Pancreas (tissue), 10 donors: ENCODE results near the gene TEPSIN. TPM values are rescaled to one million over a fixed set of nuclear protein-coding genes. Genes with fewer than 3 reads are reported as not detected.

Source experiments
- ATAC-seq, 4 donors: fragments of 200-7000 bp; cut with Tn5 transposase; one replicate each; pipeline versions ENCODE4 v1.8.0 to v1.9.1; 2020; ENCODE audit warnings: mild to moderate bottlenecking in 4 of 4, moderate library complexity in 4 of 4
- DNase-seq, 6 donors: peaks; one replicate each; pipeline ENCODE4 v3.0.0-alpha.2; 2020
- FAIRE-seq: peaks from 2 replicates; lab custom pipeline; 2012; peaks lifted over from hg19 to GRCh38; lab: Jason Lieb, UNC
- H3K27ac ChIP-seq, 4 donors: fragments of 200-600 bp; sonication (generic); 1 replicate in 3 of 4; 2 replicates in 1 of 4; pipeline versions ENCODE4 v1.5.0 to v1.8.0; 2020
- H3K27me3 ChIP-seq, 4 donors: fragments of 200-600 bp; one replicate each; pipeline ENCODE4 v1.8.0; 2021
- H3K36me3 ChIP-seq, 3 donors: fragments of 200-600 bp; sonication (generic) in 1 of 3; one replicate each; pipeline versions ENCODE4 v1.5.0 to v1.8.0; 2020 to 2021
- H3K4me1 ChIP-seq, 3 donors: fragments of 200-600 bp; one replicate each; pipeline ENCODE4 v1.8.0; 2021
- H3K4me3 ChIP-seq, 4 donors: fragments of 200-600 bp; sonication (generic) in 2 of 4; one replicate each; pipeline versions ENCODE4 v1.5.0 to v1.8.0; 2020 to 2021
- H3K9me3 ChIP-seq, 4 donors: fragments of 200-600 bp; one replicate each; pipeline ENCODE4 v1.8.0; 2021
- WGBS, 2 donors: extraction: QIAGEN DNeasy Blood & Tissue Kit; methylation state at CpG; one replicate each; pipeline ENCODE4 v1.1.7; 2013; 5-methylcytosine and 5-hydroxymethylcytosine counted together
- intact Hi-C, 3 donors: fragments of 100-400 bp; cut with DNase I; formaldehyde crosslinking; loops; one replicate each; pipeline versions ENCODE4 v1.11.1 to v1.14.2; 2022
- polyA plus RNA-seq, 2 donors: library from polyadenylated mRNA; stranded (reverse); fragments of 200-250 nt; gene quantifications; one replicate each; pipeline ENCODE4 v1.2.3, GENCODE V29; 2013
- total RNA-seq, 6 donors: library from RNA; stranded (reverse); fragmentation: NEBNext Ultra II Directional in 4 of 6; extraction: Animal tissue kit (Norgen Biotek cat#: 25700) in 4 of 6; gene quantifications; one replicate each; pipeline versions ENCODE4 v1.2.1 to v1.2.4, GENCODE V29; 2021 to 2023
- TF ChIP-seq, protein P1 (sequence below), 4 donors: fragments of 200-600 bp; sonication (generic) in 3 of 4; IDR thresholded peaks; one replicate each; pipeline versions ENCODE4 v1.5.0 to v1.8.0; 2021; ENCODE audit warnings: antibody characterized with exemption in 4 of 4
- donor health status: healthy with polysubstance abuse.
- donor health status: DM: no; HTN: no; CAD: no; lungs with moderate emphysema.
- donor health status: DM: no; HTN: no; CAD: no.
- donor health status: control.
- donor health status: control.
- donor health status: Bipolar disorder and iron deficiency.
- donor health status: DM: yes; HTN: yes; CAD: no.
- donor health status: DM: no; HTN: no; CAD: no.
- donor health status: DM: no; HTN: no; CAD: no.
- donor health status: DM: yes; HTN: yes; CAD: no.

TEPSIN gene
- total and polyA plus RNA-seq, 8 donors: 13.8 to 98.5 (median 18.9) TPM

DNA sequence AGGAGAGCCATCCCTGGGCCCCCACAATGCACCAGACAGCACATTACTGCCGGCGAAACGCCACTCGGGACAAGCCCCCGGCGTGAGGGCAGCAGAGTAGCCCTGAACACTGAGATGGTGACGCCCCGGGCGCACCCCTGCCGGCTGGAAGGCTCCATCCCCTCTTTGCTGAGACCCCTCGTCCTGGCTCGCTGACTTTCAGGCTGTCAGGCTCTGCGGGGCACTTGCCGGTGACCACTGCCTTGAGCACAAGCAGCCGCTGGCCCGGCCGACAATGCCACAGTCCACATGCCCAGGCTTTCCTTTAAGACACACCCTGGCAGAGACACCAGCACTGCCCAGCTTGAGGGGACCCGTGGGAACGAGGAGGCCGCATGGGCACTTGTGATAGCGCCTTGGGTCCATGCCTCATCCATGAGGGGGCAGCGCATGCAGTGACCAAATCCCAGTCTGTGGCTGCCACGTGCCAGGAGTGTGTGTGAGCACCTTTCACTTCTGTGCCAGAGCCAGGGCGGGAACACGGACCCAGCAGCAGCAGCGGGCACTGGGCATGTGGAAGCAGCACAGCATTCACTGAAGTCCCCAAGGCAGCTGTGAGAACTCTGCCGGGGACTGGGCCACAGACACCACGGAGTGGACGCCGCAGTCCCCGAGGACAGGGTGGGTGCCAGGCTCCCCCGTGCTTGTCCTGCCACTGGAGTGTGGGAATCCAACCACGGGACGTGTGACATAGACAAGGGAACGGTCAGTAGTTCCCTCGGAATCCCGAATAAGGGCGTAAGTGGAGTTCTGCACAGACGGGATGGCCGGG, 24.7 kb upstream of the TEPSIN start:
- Histone ChIP-seq H3K9me3 (no peaks in the 10 kb centered on the region), H3K27me3 (no peaks in the 10 kb centered on the region), H3K4me3 (no peak overlapping the region), H3K27ac (no peak overlapping the region), H3K4me1 (no peaks in the 10 kb centered on the region), H3K36me3 (peaks cover 0 to 82% (median 53%) of the 10 kb centered on the region in 3 donors)
- no peak for ATAC-seq
- TF ChIP-seq, protein P1, sequence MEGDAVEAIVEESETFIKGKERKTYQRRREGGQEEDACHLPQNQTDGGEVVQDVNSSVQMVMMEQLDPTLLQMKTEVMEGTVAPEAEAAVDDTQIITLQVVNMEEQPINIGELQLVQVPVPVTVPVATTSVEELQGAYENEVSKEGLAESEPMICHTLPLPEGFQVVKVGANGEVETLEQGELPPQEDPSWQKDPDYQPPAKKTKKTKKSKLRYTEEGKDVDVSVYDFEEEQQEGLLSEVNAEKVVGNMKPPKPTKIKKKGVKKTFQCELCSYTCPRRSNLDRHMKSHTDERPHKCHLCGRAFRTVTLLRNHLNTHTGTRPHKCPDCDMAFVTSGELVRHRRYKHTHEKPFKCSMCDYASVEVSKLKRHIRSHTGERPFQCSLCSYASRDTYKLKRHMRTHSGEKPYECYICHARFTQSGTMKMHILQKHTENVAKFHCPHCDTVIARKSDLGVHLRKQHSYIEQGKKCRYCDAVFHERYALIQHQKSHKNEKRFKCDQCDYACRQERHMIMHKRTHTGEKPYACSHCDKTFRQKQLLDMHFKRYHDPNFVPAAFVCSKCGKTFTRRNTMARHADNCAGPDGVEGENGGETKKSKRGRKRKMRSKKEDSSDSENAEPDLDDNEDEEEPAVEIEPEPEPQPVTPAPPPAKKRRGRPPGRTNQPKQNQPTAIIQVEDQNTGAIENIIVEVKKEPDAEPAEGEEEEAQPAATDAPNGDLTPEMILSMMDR (IDR thresholded peaks at IDR 0.05): no peak
- intact Hi-C loops: no loop called here
- DNase-seq: peak in 1 of 6 donors; percentile 63
- 89% methylated on average over 40 of the region's 40 CpGs for WGBS, 2 donors
- no peak for FAIRE-seq

- 91 to 93% methylated on average over 36 of the region's 36 CpGs for WGBS, 2 donors
- Histone ChIP-seq H3K27me3 (no peaks in the 10 kb centered on the region), H3K27ac (no peak overlapping the region), H3K4me3 (no peak overlapping the region), H3K4me1 (no peaks in the 10 kb centered on the region), H3K36me3 (peaks cover 0 to 81% (median 53%) of the 10 kb centered on the region in 3 donors), H3K9me3 (no peaks in the 10 kb centered on the region)
- intact Hi-C loops: no loop called here
- FAIRE-seq (no peak), ATAC-seq (no peak), DNase-seq (peak in 1 of 6 donors; percentile 64)
- TF ChIP-seq, protein P1 (IDR thresholded peaks at IDR 0.05): no peak
Measured at GRCh38 chr17:81261582-81262336, 22.9 kb upstream of the TEPSIN start.

GRCh38 chr17:81261096-81261495, 22.2 kb upstream of the TEPSIN start:
- H3K27ac ChIP-seq: no peak overlapping the region
- WGBS, 2 donors: 85 to 92% methylated on average over 18 of the region's 18 CpGs
- ATAC-seq (peak in 1 of 4 donors; percentile 2), DNase-seq (peak in 2 of 6 donors; percentile 23 to 58), FAIRE-seq (no peak)
- H3K9me3 ChIP-seq: no peaks in the 10 kb centered on the region
- no peaks in the 10 kb centered on the region for H3K27me3 ChIP-seq
- TF ChIP-seq, protein P1 (IDR thresholded peaks at IDR 0.05): no peak
- no peak overlapping the region for H3K4me3 ChIP-seq
- peaks cover 0 to 75% (median 53%) of the 10 kb centered on the region in 3 donors for H3K36me3 ChIP-seq
- intact Hi-C loops: no loop called here
- no peaks in the 10 kb centered on the region for H3K4me1 ChIP-seq

- H3K4me1 ChIP-seq: no peaks in the 10 kb centered on the region
- no peak overlapping the region for H3K27ac ChIP-seq
- H3K4me3 ChIP-seq: no peak overlapping the region
- H3K36me3 ChIP-seq: peaks cover 0 to 71% (median 50%) of the 10 kb centered on the region in 3 donors
- peak in 1 of 4 donors; percentile 2 for ATAC-seq
- no peak for FAIRE-seq
- no peaks in the 10 kb centered on the region for H3K9me3 ChIP-seq
- 94 to 96% methylated on average over 16 to 19 of the region's 19 CpGs for WGBS, 2 donors
- intact Hi-C loops: no loop called here
- TF ChIP-seq, protein P1 (IDR thresholded peaks at IDR 0.05): no peak
- DNase-seq: peak in 2 of 6 donors; percentile 34 to 75
- H3K27me3 ChIP-seq: no peaks in the 10 kb centered on the region
Measured at GRCh38 chr17:81260641-81261040, 21.8 kb upstream of the TEPSIN start.
